ENCODE measurements around the gene BRD7. TPM values are rescaled to one million over a fixed set of nuclear protein-coding genes. Genes with fewer than 3 reads are reported as not detected.

The BRD7 gene
- total and polyA plus RNA-seq, 10 of the 15 experiments (the other 5 are each of a cell fraction or from before 2014, with no cell fraction given) = 16.9 to 74.7 (median 52.0) TPM

- intact Hi-C loops (cut with micrococcal nuclease; ENCODE audit: unreplicated experiment) = loop anchor here (10.0 kb wide), 1 partner anchor 107 kb away; no protein-coding TSS in a partner anchor
- Histone ChIP-seq H3K4me2 (ENCODE audit: control insufficient read depth, insufficient read depth) (no peak overlapping the region), H2AFZ (ENCODE audit: control insufficient read depth, low read depth, low read length) (no peak overlapping the region), H3K9ac (ENCODE audit: control insufficient read depth, insufficient read depth, low read length) (no peak overlapping the region), H3K27me3 (replicated peaks in 1 of 2; ENCODE audit: control insufficient read depth in 2 of 2, insufficient read depth in 2 of 2, low read length in 1 of 2) (no peaks in the 10 kb centered on the region), H4K20me1 (ENCODE audit: control insufficient read depth, insufficient read depth) (no peaks in the 10 kb centered on the region), H3K79me2 (ENCODE audit: control insufficient read depth, insufficient read depth, low read length) (no peaks in the 10 kb centered on the region; the same call in 1 of the 2 replicates), H3K9me3 (replicated peaks; ENCODE audit: control insufficient read depth, insufficient read depth, low read length) (peaks cover 1% of the 10 kb centered on the region; the same call in 1 of the 3 replicates), H3K36me3 (ENCODE audit: control insufficient read depth in 2 of 2, insufficient read depth in 2 of 2, low read length in 1 of 2) (peaks cover 0 to 24% of the 10 kb centered on the region in 2 experiments; a peak in 2 of 4 replicates), H3K4me3 (no peak overlapping the region), H3K4me1 (ENCODE audit: control insufficient read depth, insufficient read depth, low read length) (no peaks in the 10 kb centered on the region), H3K27ac (ENCODE audit: control insufficient read depth, insufficient read depth) (no peak overlapping the region)
- FAIRE-seq = no peak
- WGBS (ENCODE audit: insufficient coverage, insufficient replicate concordance, low lambda C conversion rate, missing lambda C conversion rate) = 95% methylated on average over 2 of the region's 2 CpGs
- no peak for DNase-seq (ENCODE audit: low read depth, low spot score)
- ChIA-PET POLR2A (no interaction called here), CTCF (interaction anchor here (1.3 to 13.3 kb wide), 4 partner anchors 10 to 138 kb away, joined by 5 to 236 read pairs (median 68); partner anchors contain the start of gene BRD7), RAD21 (ENCODE audit: unreplicated experiment) (interaction anchor here (1.0 to 1.4 kb wide), 2 partner anchors 141 to 395 kb away, joined by 3 to 4 read pairs; no protein-coding TSS in a partner anchor), SMC1A (ENCODE audit: uncharacterized antibody, unreplicated experiment) (interaction anchor here (0.6 to 1.7 kb wide), 6 partner anchors 23 to 315 kb away, joined by 3 to 4 read pairs (median 3); no protein-coding TSS in a partner anchor)
- TF ChIP-seq USF2 (IDR thresholded peaks at IDR 0.05; ENCODE audit: borderline replicate concordance, low read depth, low read length) (no peak), RBBP5 (conservative IDR thresholded peaks at IDR 0.05) (no peak), CUX1 (IDR thresholded peaks at IDR 0.05; ENCODE audit: insufficient replicate concordance, low read depth, low read length) (no peak)
- ATAC-seq = no peak
- in situ Hi-C loops (cut with MboI) = loop anchor here (5.0 kb wide), 1 partner anchor 140 kb away; no protein-coding TSS in a partner anchor
- no TSS peak for BruUV-seq (replicated peaks)
These were observed 16.8 kb downstream of the BRD7 start for GRCh38 chr16:50351952-50352351.

All from GM12878 (cell line).